Mucosa of stomach (tissue), 1 donor: ENCODE measurements around the gene EFS.
"Not testable (repeated sequence)": the region's sequence is repeated elsewhere in the genome, so short reads cannot be mapped to it uniquely, and the experiment has no call there.

ENCODE experiments used
- H3K27me3 ChIP-seq: one replicate; pipeline ENCODE4 v1.7.0; 2013; ENCODE audit warnings: mild to moderate bottlenecking, low read length; ENCODE audit not compliant: control insufficient read depth, insufficient read depth
- H3K36me3 ChIP-seq: one replicate; pipeline ENCODE4 v1.7.0; 2013; ENCODE audit warnings: low read length; ENCODE audit not compliant: control insufficient read depth, insufficient read depth
- H3K4me1 ChIP-seq: one replicate; pipeline ENCODE4 v1.7.0; 2013; ENCODE audit warnings: mild to moderate bottlenecking, low read length; ENCODE audit not compliant: control insufficient read depth, insufficient read depth
- H3K4me3 ChIP-seq: one replicate; pipeline ENCODE4 v1.7.0; 2013; ENCODE audit warnings: low read length
- H3K9ac ChIP-seq: one replicate; pipeline ENCODE4 v1.7.0; 2013; ENCODE audit warnings: mild to moderate bottlenecking, low read length, moderate library complexity
- H3K9me3 ChIP-seq: one replicate; pipeline ENCODE4 v1.7.0; 2013; ENCODE audit warnings: mild to moderate bottlenecking, low read length, moderate library complexity; ENCODE audit not compliant: control insufficient read depth
- donor health status: Pancreatic carcinoma.

EFS gene

GRCh38 chr14:23405096-23405495, 40.1 kb upstream of the EFS start:
- Histone ChIP-seq H3K9ac (no peak overlapping the region), H3K27me3 (peaks cover 17% of the 10 kb centered on the region), H3K4me3 (no peak overlapping the region), H3K4me1 (no peaks in the 10 kb centered on the region), H3K9me3 (no peaks in the 10 kb centered on the region), H3K36me3 (no peaks in the 10 kb centered on the region)

- no peaks in the 10 kb centered on the region for H3K4me1 ChIP-seq
- peaks cover 17% of the 10 kb centered on the region for H3K27me3 ChIP-seq
- H3K36me3 ChIP-seq = no peaks in the 10 kb centered on the region
These were observed 39.4 kb upstream of the EFS start for GRCh38 chr14:23404331-23404900.

DNA sequence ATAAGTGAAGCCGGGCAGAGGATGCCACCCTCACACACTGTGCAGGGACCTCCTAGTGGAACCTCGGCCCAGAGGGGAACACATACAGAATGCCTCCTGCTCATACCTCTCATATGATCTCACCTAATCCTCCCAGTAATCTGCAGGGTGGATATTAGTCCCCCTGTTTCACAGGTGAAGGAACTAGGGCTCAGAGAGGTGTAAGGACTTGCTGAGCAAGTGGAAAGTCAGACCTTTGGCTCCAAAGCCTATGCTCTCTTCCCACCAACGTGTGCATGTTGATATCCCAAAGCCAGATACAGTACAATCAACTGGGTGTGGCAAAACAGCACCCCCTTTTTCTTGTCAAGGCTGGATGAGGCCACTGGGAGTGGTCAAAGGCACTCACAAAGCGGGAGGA, 38.9 kb upstream of the EFS start:
- no peaks in the 10 kb centered on the region for H3K9me3 ChIP-seq
- H3K36me3 ChIP-seq = no peaks in the 10 kb centered on the region
- H3K4me1 ChIP-seq = no peaks in the 10 kb centered on the region
- no peak overlapping the region for H3K9ac ChIP-seq
- H3K4me3 ChIP-seq = no peak overlapping the region
- peaks cover 17% of the 10 kb centered on the region for H3K27me3 ChIP-seq

More at GRCh38 chr14:23404331-23404900, 39.4 kb upstream of the EFS start:
- Histone ChIP-seq H3K4me3 (no peak overlapping the region), H3K9ac (no peak overlapping the region), H3K9me3 (no peaks in the 10 kb centered on the region)

- Histone ChIP-seq H3K9ac (no peak overlapping the region), H3K27me3 (peaks cover 13% of the 10 kb centered on the region), H3K4me3 (no peak overlapping the region), H3K36me3 (no peaks in the 10 kb centered on the region), H3K9me3 (no peaks in the 10 kb centered on the region), H3K4me1 (no peaks in the 10 kb centered on the region)
These were observed 38.1 kb upstream of the EFS start for GRCh38 chr14:23403139-23403438.

DNA sequence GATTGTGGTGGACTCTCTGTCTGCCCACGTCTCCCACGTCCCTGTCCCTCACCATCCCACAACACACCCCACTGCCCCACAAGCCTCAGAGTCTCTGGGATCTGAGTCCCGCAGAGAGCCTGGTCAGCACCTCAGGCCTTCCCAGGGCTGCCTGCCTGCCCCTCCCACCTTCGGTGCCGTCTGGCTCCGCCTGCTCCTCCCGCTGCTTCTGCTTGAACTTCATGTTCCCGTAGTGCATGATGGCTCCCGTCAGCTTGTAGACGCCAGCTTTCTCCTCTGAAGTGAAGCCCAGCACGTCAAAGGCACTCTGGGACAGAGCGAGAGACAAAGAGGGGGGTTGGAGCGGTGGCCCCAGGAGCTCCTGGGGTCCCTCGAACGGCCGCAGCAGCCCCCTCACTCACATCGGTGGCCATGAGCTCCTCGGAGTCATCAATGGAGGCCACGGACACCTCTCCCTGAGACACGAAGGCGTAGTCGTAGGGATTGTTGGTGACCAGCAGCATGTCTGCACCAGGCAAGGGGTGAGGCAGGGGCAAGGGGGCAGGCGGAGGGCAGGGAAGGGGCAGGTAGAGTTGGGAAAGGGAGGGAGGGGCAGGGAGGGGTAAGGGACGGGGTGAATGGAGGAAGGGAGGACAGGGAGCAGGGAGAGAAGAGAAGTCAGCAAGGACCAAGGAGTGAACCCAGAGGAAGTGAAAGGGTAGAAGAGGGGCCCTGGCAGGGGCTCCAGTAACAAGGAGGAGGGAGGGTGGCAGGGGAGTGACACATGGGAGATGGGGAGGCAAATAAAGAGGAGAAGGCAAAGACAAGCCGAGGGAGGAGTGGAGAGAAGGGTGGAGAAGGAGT, 37.5 kb upstream of the EFS start:
- no peaks in the 10 kb centered on the region for H3K36me3 ChIP-seq

DNA sequence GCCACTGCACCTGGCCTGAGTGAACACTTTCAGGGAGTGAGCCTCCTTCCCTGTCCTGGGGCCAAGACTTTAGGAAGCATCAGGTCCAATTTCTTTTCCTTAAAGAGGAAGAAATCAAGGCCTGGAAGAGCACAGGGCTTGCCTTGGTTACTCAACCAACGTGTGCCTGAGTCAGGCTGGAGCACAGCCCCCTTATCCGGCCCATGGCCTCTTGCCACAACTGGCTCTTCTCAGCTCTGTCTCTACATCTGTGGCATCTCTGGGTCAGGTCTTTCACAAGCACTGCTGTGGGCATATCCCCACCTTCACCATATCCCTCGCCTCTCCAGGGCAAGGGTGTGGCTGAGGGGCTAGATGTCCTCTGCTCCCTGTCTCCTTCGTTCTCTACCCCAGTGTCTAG, 36.3 kb upstream of the EFS start:
- Histone ChIP-seq H3K4me1 (no peaks in the 10 kb centered on the region), H3K36me3 (no peaks in the 10 kb centered on the region), H3K9me3 (no peaks in the 10 kb centered on the region), H3K27me3 (peaks cover 13% of the 10 kb centered on the region), H3K9ac (no peak overlapping the region), H3K4me3 (no peak overlapping the region)

More for the DNA sequence above, 37.5 kb upstream of the EFS start:
- H3K27me3 ChIP-seq = peaks cover 13% of the 10 kb centered on the region
- H3K9me3 ChIP-seq = no peaks in the 10 kb centered on the region
- no peaks in the 10 kb centered on the region for H3K4me1 ChIP-seq
- H3K4me3 ChIP-seq = no peak overlapping the region
- H3K9ac ChIP-seq = no peak overlapping the region

DNA sequence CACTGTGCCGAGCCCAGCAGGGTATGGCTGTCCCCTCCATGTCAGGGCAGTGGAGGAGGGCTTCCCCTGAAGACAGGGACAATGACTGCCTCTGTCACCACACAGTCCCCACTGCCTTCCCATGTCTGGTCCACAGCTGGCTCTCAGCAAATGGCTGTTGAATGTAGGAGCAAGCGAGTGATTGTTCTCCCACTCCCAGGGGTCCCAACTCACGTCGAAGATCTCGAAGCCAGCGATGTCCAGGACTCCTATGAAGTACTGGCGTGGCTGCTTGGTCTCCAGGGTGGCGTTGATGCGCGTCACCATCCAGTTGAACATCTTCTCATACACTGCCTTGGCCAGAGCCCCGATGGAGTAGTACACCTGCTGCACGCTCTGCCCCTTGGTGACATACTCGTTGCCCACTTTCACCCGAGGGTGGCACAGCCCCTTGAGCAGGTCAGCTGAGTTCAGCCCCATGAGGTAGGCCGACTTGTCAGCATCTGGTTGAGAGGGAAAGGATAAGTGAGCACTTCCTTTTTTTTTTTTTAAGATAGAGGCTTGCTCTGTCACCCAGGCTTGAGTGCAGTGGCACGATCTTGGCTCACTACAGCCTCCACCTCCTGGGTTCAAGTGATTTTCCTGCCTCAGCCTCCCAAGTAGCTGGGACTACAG, 35.7 kb upstream of the EFS start:
- not testable (repeated sequence) for H3K4me3 ChIP-seq, H3K4me1 ChIP-seq, H3K36me3 ChIP-seq, H3K9me3 ChIP-seq, H3K9ac ChIP-seq
- H3K27me3 ChIP-seq = peaks cover 13% of the 10 kb centered on the region

DNA sequence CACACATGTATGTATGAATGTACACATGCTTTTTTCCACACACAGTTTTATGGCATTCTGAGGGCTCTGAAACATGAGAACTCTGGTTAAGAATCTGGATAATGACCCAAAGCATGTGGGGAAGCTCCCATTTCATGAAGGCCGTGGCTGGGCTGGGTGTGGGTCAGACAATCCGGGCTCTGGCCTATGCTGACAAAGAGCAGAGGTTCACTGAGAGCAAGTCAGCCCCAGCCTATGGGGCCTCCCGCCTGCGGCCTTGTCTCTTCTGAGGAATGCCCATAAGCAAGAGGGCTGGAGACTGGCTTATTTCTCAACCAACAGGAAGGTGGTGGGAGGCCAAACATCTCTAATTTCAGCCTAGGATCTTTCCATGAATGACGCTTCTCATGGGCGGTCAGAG, 34.6 kb upstream of the EFS start:
- H3K36me3 ChIP-seq = no peaks in the 10 kb centered on the region
- no peaks in the 10 kb centered on the region for H3K9me3 ChIP-seq
- no peak overlapping the region for H3K9ac ChIP-seq
- peaks cover 13% of the 10 kb centered on the region for H3K27me3 ChIP-seq
- H3K4me3 ChIP-seq = no peak overlapping the region
- no peaks in the 10 kb centered on the region for H3K4me1 ChIP-seq

DNA sequence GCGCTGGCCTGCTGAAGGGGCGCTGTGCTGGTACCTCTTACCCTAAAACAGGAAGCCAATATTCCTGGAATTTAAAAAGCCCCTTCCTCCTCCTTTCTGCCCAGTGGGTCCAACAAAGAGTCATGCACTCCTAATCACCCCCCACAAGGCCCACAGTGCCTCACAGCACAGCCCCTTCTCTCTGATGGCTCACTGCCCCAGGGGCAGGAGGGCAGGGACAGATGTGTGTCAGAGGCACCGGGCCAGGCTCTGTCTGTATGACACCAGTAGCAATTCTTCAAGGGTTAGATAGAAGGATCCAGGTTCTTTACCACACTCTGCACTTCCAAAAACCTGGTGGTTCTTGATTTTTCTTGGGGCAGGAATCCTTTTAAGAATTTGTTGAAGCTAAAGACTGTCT, 34.2 kb upstream of the EFS start:
- H3K4me3 ChIP-seq = no peak overlapping the region
- no peaks in the 10 kb centered on the region for H3K4me1 ChIP-seq
- no peaks in the 10 kb centered on the region for H3K36me3 ChIP-seq
- no peaks in the 10 kb centered on the region for H3K9me3 ChIP-seq
- peaks cover 13% of the 10 kb centered on the region for H3K27me3 ChIP-seq
- no peak overlapping the region for H3K9ac ChIP-seq

DNA sequence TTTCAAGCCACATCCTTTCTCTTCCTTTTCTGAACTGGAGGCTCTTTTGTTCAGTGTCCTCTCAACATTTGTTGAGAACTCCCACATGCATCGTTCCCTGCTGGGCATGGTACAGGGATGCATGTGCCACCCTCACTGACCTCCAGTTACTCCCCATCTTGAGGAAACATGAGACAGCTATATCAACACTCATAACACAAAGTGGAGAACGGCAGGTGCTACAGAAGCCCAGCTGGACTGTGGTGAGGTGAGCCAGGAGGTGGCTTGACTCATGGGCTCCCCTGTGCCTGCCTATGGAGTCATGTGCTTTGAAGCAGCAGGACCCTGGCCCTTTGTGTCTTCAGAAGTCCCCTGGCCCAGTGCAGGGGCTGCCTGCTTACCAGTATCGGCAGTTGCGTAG, 33.4 kb upstream of the EFS start:
- Histone ChIP-seq H3K27me3 (peaks cover 11% of the 10 kb centered on the region), H3K9ac (no peak overlapping the region), H3K4me3 (no peak overlapping the region), H3K9me3 (no peaks in the 10 kb centered on the region), H3K36me3 (no peaks in the 10 kb centered on the region), H3K4me1 (no peaks in the 10 kb centered on the region)

- Histone ChIP-seq H3K9me3 (no peaks in the 10 kb centered on the region), H3K4me3 (no peak overlapping the region), H3K4me1 (no peaks in the 10 kb centered on the region), H3K36me3 (no peaks in the 10 kb centered on the region), H3K27me3 (peaks cover under 1% of the 10 kb centered on the region), H3K9ac (no peak overlapping the region)
These were observed 31.9 kb upstream of the EFS start for GRCh38 chr14:23396781-23397407.

GRCh38 chr14:23396126-23396525, 31.2 kb upstream of the EFS start:
- H3K9me3 ChIP-seq = no peaks in the 10 kb centered on the region
- H3K9ac ChIP-seq = no peak overlapping the region
- no peak overlapping the region for H3K4me3 ChIP-seq
- no peaks in the 10 kb centered on the region for H3K27me3 ChIP-seq
- H3K36me3 ChIP-seq = no peaks in the 10 kb centered on the region
- H3K4me1 ChIP-seq = no peaks in the 10 kb centered on the region
